Epithelial cell of esophagus (primary cell): Measurements from ENCODE around the gene CCDC178.
A peak's percentile ranks its signal among the peaks of the same experiment; 100 is the strongest.
"Not testable (repeated sequence)": the region's sequence is repeated elsewhere in the genome, so short reads cannot be mapped to it uniquely, and the experiment has no call there.

ENCODE experiments used
- DNase-seq: peaks from one replicate; pipeline ENCODE4 v3.0.0; 2010; ENCODE audit warnings: low read depth
- H3K4me3 ChIP-seq: 2 replicates; pipeline ENCODE4 v1.5.1; 2011; ENCODE audit warnings: mild to moderate bottlenecking, low read length, control low read depth
- CTCF ChIP-seq: IDR thresholded peaks from 2 replicates; pipeline ENCODE4 v1.5.1; 2011; ENCODE audit warnings: low read depth, mild to moderate bottlenecking, low read length, control low read depth, inconsistent platforms; ENCODE audit not compliant: insufficient read depth; ENCODE audit errors: missing control alignments

The CCDC178 gene

GRCh38 chr18:32966141-32966540 lies 474.4 kb downstream of the CCDC178 start:
- TF ChIP-seq CTCF: no peak
- no peak overlapping the region for H3K4me3 ChIP-seq
- no peak for DNase-seq

- DNase-seq: no peak
- TF ChIP-seq CTCF: no peak
- no peak overlapping the region for H3K4me3 ChIP-seq
Observed at GRCh38 chr18:32961538-32961937, 479.0 kb downstream of the CCDC178 start.

- DNase-seq: no peak
- H3K4me3 ChIP-seq: no peak overlapping the region
- TF ChIP-seq CTCF: no peak
Observed at GRCh38 chr18:32958746-32959145, 481.8 kb downstream of the CCDC178 start.

- peak; percentile 11 for DNase-seq
- no peak overlapping the region for H3K4me3 ChIP-seq
- TF ChIP-seq CTCF: no peak
Observed at GRCh38 chr18:32956591-32957315, 483.8 kb downstream of the CCDC178 start.

- not testable (repeated sequence) for H3K4me3 ChIP-seq, DNase-seq
Observed at GRCh38 chr18:32952318-32952717, 488.2 kb downstream of the CCDC178 start.

- no peak for TF ChIP-seq CTCF
- H3K4me3 ChIP-seq: no peak overlapping the region
- DNase-seq: no peak
Observed at GRCh38 chr18:32937597-32937996, 502.9 kb downstream of the CCDC178 start.

GRCh38 chr18:32937066-32937465 lies 503.5 kb downstream of the CCDC178 start:
- TF ChIP-seq CTCF: no peak
- no peak for DNase-seq
- H3K4me3 ChIP-seq: no peak overlapping the region
